Measurements from ENCODE around the gene NEO1. TPM values are rescaled to one million over a fixed set of nuclear protein-coding genes. Genes with fewer than 3 reads are reported as not detected.

The NEO1 gene
- total and polyA plus RNA-seq, 2 of the 13 experiments (the other 11 are each of a cell fraction or from before 2014, with no cell fraction given): 8.4 to 11.0 TPM

DNA sequence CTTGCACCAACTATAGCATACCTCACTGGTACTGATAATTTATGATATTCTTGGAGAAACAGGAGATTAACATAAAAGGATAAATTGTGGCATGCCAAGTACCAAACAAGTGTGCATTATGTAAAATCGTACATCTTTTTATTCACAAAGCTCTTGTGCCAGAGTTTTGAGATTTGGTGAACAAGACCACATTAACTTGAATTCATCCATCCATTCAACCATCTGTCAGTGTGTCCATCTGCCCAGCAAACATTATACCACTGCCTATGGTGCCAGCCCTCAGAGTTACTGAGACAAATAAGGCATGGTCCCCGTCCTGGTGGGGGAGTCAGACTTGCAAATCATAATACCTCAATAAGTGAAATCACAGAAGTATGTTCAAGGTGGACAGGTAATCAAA, 17.0 kb upstream of the NEO1 start:
- in situ Hi-C loops (cut with HindIII; ENCODE audit: extremely low pct_ligation_motif_present, low pct_unique_long_range_greater_than_20kb): no loop called here
- Histone ChIP-seq H2AFZ (ENCODE audit: low read length) (no peak overlapping the region), H3K79me2 (ENCODE audit: insufficient read depth, low read length) (no peaks in the 10 kb centered on the region), H3K36me3 (replicated peaks in 1 of 2; ENCODE audit: control insufficient read depth in 1 of 2, insufficient read depth in 2 of 2, low read length in 2 of 2) (no peaks in the 10 kb centered on the region), H3K27ac (ENCODE audit: extremely low read length, insufficient read depth, low read length) (no peak overlapping the region), H3K4me3 (replicated peaks in 1 of 3; ENCODE audit: insufficient read depth in 1 of 3, low read depth in 2 of 3, low read length in 3 of 3) (no peak overlapping the region), H3K27me3 (ENCODE audit: control insufficient read depth in 1 of 2, insufficient read depth in 2 of 2, low read length in 2 of 2) (peaks cover 0 to 30% of the 10 kb centered on the region in 2 experiments; a peak in 4 of 5 replicates), H3K4me1 (ENCODE audit: insufficient read depth, low read length) (no peaks in the 10 kb centered on the region), H3K9ac (ENCODE audit: insufficient read depth, low read depth, low read length) (no peak overlapping the region), H4K20me1 (ENCODE audit: insufficient read depth, low read length) (no peaks in the 10 kb centered on the region), H3K9me3 (ENCODE audit: low read length) (no peaks in the 10 kb centered on the region), H3K4me2 (ENCODE audit: low read depth, low read length) (no peak overlapping the region)
- ChIA-PET POLR2A (no interaction called here), CTCF (ENCODE audit: low intra/inter-chr PET ratio, low total read pairs) (no interaction called here)
- TF ChIP-seq, protein P1, sequence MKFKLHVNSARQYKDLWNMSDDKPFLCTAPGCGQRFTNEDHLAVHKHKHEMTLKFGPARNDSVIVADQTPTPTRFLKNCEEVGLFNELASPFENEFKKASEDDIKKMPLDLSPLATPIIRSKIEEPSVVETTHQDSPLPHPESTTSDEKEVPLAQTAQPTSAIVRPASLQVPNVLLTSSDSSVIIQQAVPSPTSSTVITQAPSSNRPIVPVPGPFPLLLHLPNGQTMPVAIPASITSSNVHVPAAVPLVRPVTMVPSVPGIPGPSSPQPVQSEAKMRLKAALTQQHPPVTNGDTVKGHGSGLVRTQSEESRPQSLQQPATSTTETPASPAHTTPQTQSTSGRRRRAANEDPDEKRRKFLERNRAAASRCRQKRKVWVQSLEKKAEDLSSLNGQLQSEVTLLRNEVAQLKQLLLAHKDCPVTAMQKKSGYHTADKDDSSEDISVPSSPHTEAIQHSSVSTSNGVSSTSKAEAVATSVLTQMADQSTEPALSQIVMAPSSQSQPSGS (CRISPR knock-in tag; IDR thresholded peaks at IDR 0.05): no peak
- TF ChIP-seq, protein P2, sequence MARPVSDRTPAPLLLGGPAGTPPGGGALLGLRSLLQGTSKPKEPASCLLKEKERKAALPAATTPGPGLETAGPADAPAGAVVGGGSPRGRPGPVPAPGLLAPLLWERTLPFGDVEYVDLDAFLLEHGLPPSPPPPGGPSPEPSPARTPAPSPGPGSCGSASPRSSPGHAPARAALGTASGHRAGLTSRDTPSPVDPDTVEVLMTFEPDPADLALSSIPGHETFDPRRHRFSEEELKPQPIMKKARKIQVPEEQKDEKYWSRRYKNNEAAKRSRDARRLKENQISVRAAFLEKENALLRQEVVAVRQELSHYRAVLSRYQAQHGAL (CRISPR knock-in tag; IDR thresholded peaks at IDR 0.05; ENCODE audit: not compliant biosample characterization): no peak
- TF ChIP-seq, protein P3, sequence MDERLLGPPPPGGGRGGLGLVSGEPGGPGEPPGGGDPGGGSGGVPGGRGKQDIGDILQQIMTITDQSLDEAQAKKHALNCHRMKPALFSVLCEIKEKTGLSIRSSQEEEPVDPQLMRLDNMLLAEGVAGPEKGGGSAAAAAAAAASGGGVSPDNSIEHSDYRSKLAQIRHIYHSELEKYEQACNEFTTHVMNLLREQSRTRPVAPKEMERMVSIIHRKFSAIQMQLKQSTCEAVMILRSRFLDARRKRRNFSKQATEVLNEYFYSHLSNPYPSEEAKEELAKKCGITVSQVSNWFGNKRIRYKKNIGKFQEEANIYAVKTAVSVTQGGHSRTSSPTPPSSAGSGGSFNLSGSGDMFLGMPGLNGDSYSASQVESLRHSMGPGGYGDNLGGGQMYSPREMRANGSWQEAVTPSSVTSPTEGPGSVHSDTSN (CRISPR knock-in tag; IDR thresholded peaks at IDR 0.05): no peak
- TF ChIP-seq, protein P4, sequence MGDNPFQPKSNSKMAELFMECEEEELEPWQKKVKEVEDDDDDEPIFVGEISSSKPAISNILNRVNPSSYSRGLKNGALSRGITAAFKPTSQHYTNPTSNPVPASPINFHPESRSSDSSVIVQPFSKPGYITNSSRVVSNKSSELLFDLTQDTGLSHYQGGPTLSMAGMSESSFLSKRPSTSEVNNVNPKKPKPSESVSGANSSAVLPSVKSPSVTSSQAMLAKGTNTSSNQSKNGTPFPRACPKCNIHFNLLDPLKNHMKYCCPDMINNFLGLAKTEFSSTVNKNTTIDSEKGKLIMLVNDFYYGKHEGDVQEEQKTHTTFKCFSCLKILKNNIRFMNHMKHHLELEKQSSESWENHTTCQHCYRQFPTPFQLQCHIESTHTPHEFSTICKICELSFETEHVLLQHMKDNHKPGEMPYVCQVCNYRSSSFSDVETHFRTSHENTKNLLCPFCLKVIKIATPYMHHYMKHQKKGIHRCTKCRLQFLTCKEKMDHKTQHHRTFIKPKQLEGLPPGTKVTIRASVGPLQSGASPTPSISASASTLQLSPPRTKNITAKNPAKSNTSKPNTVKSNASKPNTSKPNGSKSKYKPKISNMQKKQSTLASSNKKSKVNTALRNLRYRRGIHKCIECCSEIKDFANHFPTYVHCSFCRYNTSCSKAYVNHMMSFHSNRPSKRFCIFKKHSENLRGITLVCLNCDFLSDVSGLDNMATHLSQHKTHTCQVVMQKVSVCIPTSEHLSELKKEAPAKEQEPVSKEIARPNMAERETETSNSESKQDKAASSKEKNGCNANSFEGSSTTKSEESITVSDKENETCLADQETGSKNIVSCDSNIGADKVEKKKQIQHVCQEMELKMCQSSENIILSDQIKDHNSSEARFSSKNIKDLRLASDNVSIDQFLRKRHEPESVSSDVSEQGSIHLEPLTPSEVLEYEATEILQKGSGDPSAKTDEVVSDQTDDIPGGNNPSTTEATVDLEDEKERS (CRISPR knock-in tag; IDR thresholded peaks at IDR 0.05): no peak
- DNase-seq (ENCODE audit: low spot score): no peak
- ATAC-seq: no peak
- no TSS peak for BruUV-seq (replicated peaks)
- WGBS (ENCODE audit: low lambda C conversion rate): 3% methylated on average over 2 of the region's 2 CpGs
- no peak for FAIRE-seq
- intact Hi-C loops (cut with micrococcal nuclease; ENCODE audit: unreplicated experiment): no loop called here
